Measurements from ENCODE around the gene ALDH6A1. TPM values are rescaled to one million over a fixed set of nuclear protein-coding genes. Genes with fewer than 3 reads are reported as not detected.

Gene ALDH6A1
- total and polyA plus RNA-seq, 2 donors (not counting 1 experiment from before 2014, with no cell fraction given), result 2.8 to 16.7 TPM

- ChIA-PET POLR2A (interaction anchor here (0.6 to 1.4 kb wide), 5 partner anchors 69 to 1658 kb away, joined by 3 to 5 read pairs (median 4); partner anchors contain the start of genes COQ6, FAM161B and RBM25), CTCF (interaction anchor here (0.7 kb wide), 1 partner anchor 67 kb away, joined by 3 read pairs; no protein-coding TSS in a partner anchor)
- Mint-ChIP-seq H3K4me1 (peaks cover 15% of the 10 kb centered on the region), H3K9me3 (ENCODE audit: insufficient read depth) (no peaks in the 10 kb centered on the region), H3K27me3 (no peaks in the 10 kb centered on the region), H3K4me3 (peak within 1 kb of the TSS; percentile 97), H3K27ac (peak within 1 kb of the TSS; percentile 93)
- TF ChIP-seq EZH2 (IDR thresholded peaks at IDR 0.05; ENCODE audit: borderline replicate concordance, insufficient read depth, low read depth, low read length, poor library complexity, severe bottlenecking) (no peak), CTCF (IDR thresholded peaks at IDR 0.05) (no peak)
- H3K9ac ChIP-seq (ENCODE audit: low read length), result peak within 1 kb of the TSS; percentile 77
- H3K27me3 ChIP-seq (replicated peaks in 1 of 4; ENCODE audit: control extremely low read depth in 1 of 4, control insufficient read depth in 3 of 4, insufficient read depth in 4 of 4, low read length in 3 of 4), result no peaks in the 10 kb centered on the region
- H3K27ac ChIP-seq (ENCODE audit: low read length in 2 of 2), result peak within 1 kb of the TSS; percentile 57 to 84
- intact Hi-C loops (cut with micrococcal nuclease), result loop anchor here (1.0 to 10.0 kb wide), 5 partner anchors 66 to 1966 kb away; partner anchors contain the start of genes ALDH6A1, AREL1, COQ6 and FAM161B
- no peaks in the 10 kb centered on the region for H4K20me1 ChIP-seq (ENCODE audit: control insufficient read depth, insufficient read depth, low read length, poor library complexity, severe bottlenecking)
- DNase-seq, result peak; percentile 93
- H3K4me3 ChIP-seq (ENCODE audit: control extremely low read depth in 1 of 5, extremely low read depth in 1 of 5, insufficient read depth in 1 of 5, low read depth in 2 of 5, low read length in 4 of 5), result peak within 1 kb of the TSS; percentile 39 to 95 (median 81)
- under 1% methylated on average over 93 of the region's 93 CpGs for WGBS (ENCODE audit: insufficient coverage)
- H3K79me2 ChIP-seq (ENCODE audit: control insufficient read depth, insufficient read depth, low read length), result no peaks in the 10 kb centered on the region
- H3K4me1 ChIP-seq (ENCODE audit: control insufficient read depth in 2 of 2, insufficient read depth in 2 of 2, low read length in 2 of 2), result peaks cover 5 to 12% of the 10 kb centered on the region in 2 donors
- peak; percentile 96 for ATAC-seq (ENCODE audit: low read depth)
- H3K9me3 ChIP-seq (ENCODE audit: control extremely low read depth in 1 of 3, control insufficient read depth in 2 of 3, insufficient read depth in 1 of 3, low read length in 2 of 3), result no peaks in the 10 kb centered on the region
- peak within 1 kb of the TSS; percentile 91 for H2AFZ ChIP-seq (ENCODE audit: insufficient read depth, low read depth, low read length, poor library complexity, severe bottlenecking)
- H3K36me3 ChIP-seq (replicated peaks in 1 of 2; ENCODE audit: control extremely low read depth in 1 of 2, control insufficient read depth in 1 of 2, extremely low read depth in 1 of 2, insufficient read depth in 2 of 2, low read length in 1 of 2), result no peaks in the 10 kb centered on the region
- peak within 1 kb of the TSS; percentile 78 for H3K4me2 ChIP-seq (replicated peaks; ENCODE audit: low read depth, low read length, poor library complexity, severe bottlenecking)
Measured at GRCh38 chr14:74018586-74019407, 65.5 kb downstream of the ALDH6A1 start, which contains the start of the genes BBOF1 and ENTPD5. Gene BBOF1 (plus strand): TSS chr14:74019349. CDS start chr14:74019479, 130 bp downstream. Gene ENTPD5 (minus strand): TSS chr14:74019288. CDS start chr14:73988102, 31,186 bp downstream.

Measured in B cell (primary cell).